NCI-H345 treated with DMSO at 0.1 percent for 48 hours (cell line): ENCODE data around the gene NAA50.

Experiments used
- DNase-seq: peaks from one replicate; lab custom pipeline; 2025; ENCODE audit not compliant: unreplicated experiment; lab: John Stamatoyannopoulos, UW

Gene NAA50

GRCh38 chr3:113745756-113746547 lies at the start of gene NAA50:
NAA50 (minus strand) TSS chr3:113746249; CDS start chr3:113745949, 300 bp downstream.
- peak; percentile 59 for DNase-seq

GRCh38 chr3:113795693-113796092 lies 49.6 kb upstream of the NAA50 start:
- DNase-seq = no peak

- DNase-seq = no peak
Measured at GRCh38 chr3:113794526-113794925, 48.5 kb upstream of the NAA50 start.

- DNase-seq = no peak
Measured at GRCh38 chr3:113791381-113791780, 45.3 kb upstream of the NAA50 start.

GRCh38 chr3:113783980-113784379 lies 37.9 kb upstream of the NAA50 start:
- no peak for DNase-seq

- no peak for DNase-seq
Measured at GRCh38 chr3:113783463-113783862, 37.4 kb upstream of the NAA50 start.

- no peak for DNase-seq
Measured at GRCh38 chr3:113776564-113776963, 30.5 kb upstream of the NAA50 start.

GRCh38 chr3:113775516-113775915 lies 29.5 kb upstream of the NAA50 start:
- no peak for DNase-seq

GRCh38 chr3:113773381-113773780 lies 27.3 kb upstream of the NAA50 start:
- DNase-seq = no peak

- DNase-seq = no peak
Measured at GRCh38 chr3:113771993-113772392, 25.9 kb upstream of the NAA50 start.

- no peak for DNase-seq
Measured at GRCh38 chr3:113769551-113769950, 23.5 kb upstream of the NAA50 start.

GRCh38 chr3:113764698-113765097 lies 18.6 kb upstream of the NAA50 start:
- no peak for DNase-seq

GRCh38 chr3:113758389-113759024 lies 12.5 kb upstream of the NAA50 start:
- no peak for DNase-seq

- no peak for DNase-seq
Measured at GRCh38 chr3:113754494-113755159, 8.6 kb upstream of the NAA50 start.

GRCh38 chr3:113753376-113753985 lies 7.4 kb upstream of the NAA50 start:
- no peak for DNase-seq

- DNase-seq = no peak
Measured at GRCh38 chr3:113751141-113751540, 5.1 kb upstream of the NAA50 start.

GRCh38 chr3:113747283-113748046 lies 1.4 kb upstream of the NAA50 start:
- DNase-seq = no peak

- DNase-seq = peak; percentile 82
Measured at GRCh38 chr3:113746548-113747282, 666 bp upstream of the NAA50 start, which contains the start of gene ATP6V1A. ATP6V1A (plus strand) TSS chr3:113747035; CDS start chr3:113778754, 31,719 bp downstream.

GRCh38 chr3:113744941-113745755 lies 901 bp downstream of the NAA50 start:
- peak; percentile 8 for DNase-seq
